SK-N-SH (cell line): ENCODE results near the gene NTS. TPM values are rescaled to one million over a fixed set of nuclear protein-coding genes. Genes with fewer than 3 reads are reported as not detected.

Experiments used
- CTCF ChIA-PET: fragments of 300-600, 350-600 bp; formaldehyde crosslinking; extraction: SDS; loops from one replicate; lab custom pipeline; 2021; lab: Yijun Ruan, JAX
- POLR2A ChIA-PET: fragments of 350-600 bp; sonication (Branson Sonifier 250); formaldehyde crosslinking; extraction: SDS; loops from one replicate; lab custom pipeline; 2020; ENCODE audit warnings: antibody characterized with exemption, inconsistent platforms; lab: Yijun Ruan, JAX
- DNase-seq: peaks from one replicate; pipeline ENCODE4 v3.0.0; 2012
- H2AFZ ChIP-seq: fragments of 200-600 bp; sonication (generic); 2 replicates; pipeline ENCODE4 v1.8.1; 2016; ENCODE audit warnings: antibody characterized with exemption, mild to moderate bottlenecking, low read depth
- H3F3A ChIP-seq: fragments of 200-600 bp; sonication (generic); replicated peaks from 2 replicates; pipeline ENCODE3; 2016; ENCODE audit warnings: antibody characterized with exemption, mild to moderate bottlenecking; ENCODE audit not compliant: insufficient read depth
- H3K27ac ChIP-seq, 2 experiments: fragments of 200-500 bp in 1 of 2; fragments of 200-600 bp in 1 of 2; sonication (Bioruptor generic) in 1 of 2; sonication (generic), shearing (Covaris generic) in 1 of 2; 2 replicates each; pipeline versions ENCODE4 v1.5.1 to v1.6.1; 2014 to 2016; ENCODE audit warnings: low read depth in 2 of 2, inconsistent platforms in 1 of 2, low read length in 1 of 2, mild to moderate bottlenecking in 1 of 2, mixed read lengths in 1 of 2
- H3K27me3 ChIP-seq: fragments of 200-600 bp; sonication (generic), shearing (Covaris generic); 2 replicates; pipeline ENCODE4 v1.6.1; 2016; ENCODE audit warnings: mixed run types; ENCODE audit not compliant: insufficient read depth
- H3K36me3 ChIP-seq, 2 experiments: fragments of 200-500 bp in 1 of 2; fragments of 200-600 bp in 1 of 2; sonication (Bioruptor generic) in 1 of 2; sonication (generic) in 1 of 2; replicated peaks in 1 of 2; 2 replicates each; pipeline versions ENCODE3 to v1.5.1; 2014 to 2016; ENCODE audit warnings: low read length in 1 of 2, mild to moderate bottlenecking in 1 of 2; ENCODE audit not compliant: insufficient read depth in 2 of 2, control insufficient read depth in 1 of 2
- H3K4me1 ChIP-seq, 2 experiments: fragments of 200-500 bp in 1 of 2; fragments of 200-600 bp in 1 of 2; sonication (Bioruptor generic) in 1 of 2; sonication (generic), shearing (Covaris generic) in 1 of 2; 2 replicates each; pipeline versions ENCODE4 v1.5.1 to v1.6.1; 2014 to 2016; ENCODE audit warnings: low read depth in 1 of 2, low read length in 1 of 2, mixed run types in 1 of 2; ENCODE audit not compliant: insufficient read depth in 2 of 2, control insufficient read depth in 1 of 2
- H3K4me2 ChIP-seq: fragments of 200-600 bp; sonication (generic), shearing (Covaris generic); 2 replicates; pipeline ENCODE4 v1.6.1; 2017; ENCODE audit warnings: mixed run types
- H3K4me3 ChIP-seq, 2 experiments: fragments of 200-500 bp in 1 of 2; fragments of 200-600 bp in 1 of 2; sonication (Bioruptor generic) in 1 of 2; sonication (generic), shearing (Covaris generic) in 1 of 2; 2 replicates each; pipeline versions ENCODE4 v1.5.1 to v1.8.1; 2014 to 2016; ENCODE audit warnings: low read depth in 2 of 2, inconsistent platforms in 1 of 2, low read length in 1 of 2, mild to moderate bottlenecking in 1 of 2, mixed read lengths in 1 of 2, moderate library complexity in 1 of 2
- H3K79me2 ChIP-seq: fragments of 200-600 bp; sonication (generic); 2 replicates; pipeline ENCODE4 v1.8.1; 2017; ENCODE audit warnings: mild to moderate bottlenecking; ENCODE audit not compliant: insufficient read depth
- H3K9ac ChIP-seq: fragments of 200-600 bp; sonication (generic); 2 replicates; pipeline ENCODE4 v1.6.1; 2017; ENCODE audit warnings: mixed run types
- H3K9me2 ChIP-seq: fragments of 200-600 bp; sonication (generic); 2 replicates; pipeline ENCODE4 v1.6.1; 2017; ENCODE audit warnings: mixed run types
- H3K9me3 ChIP-seq: fragments of 200-600 bp; sonication (generic); 2 replicates; pipeline ENCODE4 v1.6.1; 2017; ENCODE audit warnings: mixed run types, mild to moderate bottlenecking, moderate library complexity
- H4K20me1 ChIP-seq: fragments of 200-600 bp; sonication (generic); 2 replicates; pipeline ENCODE4 v1.6.1; 2017; ENCODE audit warnings: mild to moderate bottlenecking, mixed run types; ENCODE audit not compliant: insufficient read depth
- ELF1 ChIP-seq: IDR thresholded peaks from 2 replicates; pipeline ENCODE4 v1.4.0; 2012
- EP300 ChIP-seq, 2 experiments: IDR thresholded peaks; 2 replicates each; pipeline versions ENCODE4 v1.4.0 to v1.6.1; 2012; ENCODE audit warnings: borderline replicate concordance in 1 of 2, low read depth in 1 of 2, low read length in 1 of 2
- EZH2phosphoT487 ChIP-seq: fragments of 200-600 bp; sonication (generic); IDR thresholded peaks from 2 replicates; pipeline ENCODE4 v1.6.1; 2017; ENCODE audit warnings: low read depth, mixed run types, mild to moderate bottlenecking, antibody characterized with exemption, moderate library complexity, borderline replicate concordance
- FOSL2 ChIP-seq: IDR thresholded peaks from 2 replicates; pipeline ENCODE4 v1.4.0; 2012; ENCODE audit warnings: low read depth, mild to moderate bottlenecking, moderate library complexity, borderline replicate concordance
- FOXJ3 ChIP-seq: sonication (generic); formaldehyde crosslinking; IDR thresholded peaks from 2 replicates; pipeline ENCODE4 v1.5.1; 2020; ENCODE audit warnings: mild to moderate bottlenecking, missing genetic modification reagents
- FOXM1 ChIP-seq: IDR thresholded peaks from 2 replicates; pipeline ENCODE4 v1.4.0; 2012; ENCODE audit warnings: low read depth, mild to moderate bottlenecking
- GATA2 ChIP-seq: sonication (generic); formaldehyde crosslinking; IDR thresholded peaks from 2 replicates; pipeline ENCODE4 v1.5.0; 2020; ENCODE audit warnings: mild to moderate bottlenecking, missing genetic modification reagents
- JUND ChIP-seq: IDR thresholded peaks from 2 replicates; pipeline ENCODE4 v1.4.0; 2012
- MEF2A ChIP-seq: IDR thresholded peaks from 2 replicates; pipeline ENCODE4 v1.4.0; 2012; ENCODE audit warnings: low read depth, borderline replicate concordance
- MXI1 ChIP-seq: IDR thresholded peaks from 2 replicates; pipeline ENCODE4 v1.6.1; 2012; ENCODE audit warnings: mild to moderate bottlenecking, low read depth, low read length, improper control_type of control experiment
- NFIC ChIP-seq: IDR thresholded peaks from 2 replicates; pipeline ENCODE4 v1.4.0; 2012; ENCODE audit warnings: borderline replicate concordance
- RXRA ChIP-seq: IDR thresholded peaks from 2 replicates; pipeline ENCODE4 v1.4.0; 2012; ENCODE audit warnings: low read depth, mild to moderate bottlenecking, borderline replicate concordance
- TCF12 ChIP-seq: IDR thresholded peaks from 2 replicates; pipeline ENCODE4 v1.4.0; 2012
- TEAD4 ChIP-seq: IDR thresholded peaks from 2 replicates; pipeline ENCODE4 v1.4.0; 2012; ENCODE audit warnings: mild to moderate bottlenecking, borderline replicate concordance; ENCODE audit not compliant: insufficient read depth
- WGBS: methylation state at CpG from one replicate; pipeline ENCODE4 v1.1.6; 2017; ENCODE audit warnings: low lambda C conversion rate; 5-methylcytosine and 5-hydroxymethylcytosine counted together
- polyA plus RNA-seq, 3 experiments: library from polyadenylated mRNA; depleted of rRNA; stranded (reverse); fragments of >200 nt; gene quantifications; 2 replicates each; pipeline ENCODE4 v1.2.3, GENCODE V29; 2012
- TF ChIP-seq, protein P1 (sequence below): fragments of 200-600 bp; sonication (generic); IDR thresholded peaks from 2 replicates; pipeline ENCODE4 v1.6.1; 2017; ENCODE audit warnings: antibody characterized with exemption, mild to moderate bottlenecking, moderate library complexity
- TF ChIP-seq, protein P2 (sequence below): fragments of 150-350 bp; IDR thresholded peaks from 2 replicates; pipeline ENCODE4 v1.6.1; 2016; ENCODE audit warnings: mild to moderate bottlenecking, low read depth, low read length
- TF ChIP-seq, protein P3 (sequence below): fragments of 150-350 bp; IDR thresholded peaks from 2 replicates; pipeline ENCODE4 v1.6.1; 2017; ENCODE audit warnings: antibody characterized with exemption, low read length, low read depth, borderline replicate concordance
- TF ChIP-seq, protein P4 (sequence below): IDR thresholded peaks from 2 replicates; pipeline ENCODE4 v1.6.1; 2012; ENCODE audit warnings: mild to moderate bottlenecking, low read depth, low read length, moderate library complexity

NTS gene
- polyA plus RNA-seq, 1 of the 3 experiments (the other 2 are of a cell fraction): 31.2 TPM

DNA sequence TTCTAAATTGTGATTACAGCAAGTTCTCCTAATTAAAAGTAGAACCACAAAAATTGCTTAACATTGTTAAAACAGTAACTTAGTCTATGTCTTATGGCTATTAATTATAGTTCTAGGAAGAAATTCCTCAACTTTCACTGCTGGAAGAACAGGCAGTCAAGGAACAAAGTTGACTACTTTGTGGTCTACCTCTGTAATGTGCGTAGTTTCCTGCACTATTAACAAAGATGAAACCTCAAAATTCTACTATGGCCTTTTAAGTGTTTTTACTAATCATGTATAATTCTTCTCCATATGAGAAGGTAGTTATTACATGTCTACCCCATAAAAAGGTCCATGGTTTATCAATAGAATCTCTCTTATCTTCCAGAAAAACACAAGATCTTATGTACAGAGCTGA lies 45.5 kb upstream of the NTS start:
- Histone ChIP-seq H2AFZ (peak overlapping the region; percentile 4; the same call in 1 of the 2 replicates), H3K79me2 (no peaks in the 10 kb centered on the region), H3K9ac (no peak overlapping the region), H3K36me3 (no peaks in the 10 kb centered on the region), H3K9me2 (no peaks in the 10 kb centered on the region), H3K27ac (no peak overlapping the region), H3K4me3 (no peak overlapping the region), H3K9me3 (no peaks in the 10 kb centered on the region), H4K20me1 (no peaks in the 10 kb centered on the region), H3K4me2 (no peak overlapping the region), H3K4me1 (no peaks in the 10 kb centered on the region; a peak in 2 of 4 replicates), H3K27me3 (no peaks in the 10 kb centered on the region), H3F3A (peaks cover 8% of the 10 kb centered on the region)
- DNase-seq: no peak
- WGBS: 73% methylated on average over 1 of the region's 1 CpG
- ChIA-PET POLR2A (no interaction called here), CTCF (no interaction called here)
- TF ChIP-seq NFIC: no peak
- TF ChIP-seq MXI1: no peak
- TF ChIP-seq, protein P1, sequence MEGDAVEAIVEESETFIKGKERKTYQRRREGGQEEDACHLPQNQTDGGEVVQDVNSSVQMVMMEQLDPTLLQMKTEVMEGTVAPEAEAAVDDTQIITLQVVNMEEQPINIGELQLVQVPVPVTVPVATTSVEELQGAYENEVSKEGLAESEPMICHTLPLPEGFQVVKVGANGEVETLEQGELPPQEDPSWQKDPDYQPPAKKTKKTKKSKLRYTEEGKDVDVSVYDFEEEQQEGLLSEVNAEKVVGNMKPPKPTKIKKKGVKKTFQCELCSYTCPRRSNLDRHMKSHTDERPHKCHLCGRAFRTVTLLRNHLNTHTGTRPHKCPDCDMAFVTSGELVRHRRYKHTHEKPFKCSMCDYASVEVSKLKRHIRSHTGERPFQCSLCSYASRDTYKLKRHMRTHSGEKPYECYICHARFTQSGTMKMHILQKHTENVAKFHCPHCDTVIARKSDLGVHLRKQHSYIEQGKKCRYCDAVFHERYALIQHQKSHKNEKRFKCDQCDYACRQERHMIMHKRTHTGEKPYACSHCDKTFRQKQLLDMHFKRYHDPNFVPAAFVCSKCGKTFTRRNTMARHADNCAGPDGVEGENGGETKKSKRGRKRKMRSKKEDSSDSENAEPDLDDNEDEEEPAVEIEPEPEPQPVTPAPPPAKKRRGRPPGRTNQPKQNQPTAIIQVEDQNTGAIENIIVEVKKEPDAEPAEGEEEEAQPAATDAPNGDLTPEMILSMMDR: no peak
- no peak for TF ChIP-seq TEAD4
- TF ChIP-seq, protein P2, sequence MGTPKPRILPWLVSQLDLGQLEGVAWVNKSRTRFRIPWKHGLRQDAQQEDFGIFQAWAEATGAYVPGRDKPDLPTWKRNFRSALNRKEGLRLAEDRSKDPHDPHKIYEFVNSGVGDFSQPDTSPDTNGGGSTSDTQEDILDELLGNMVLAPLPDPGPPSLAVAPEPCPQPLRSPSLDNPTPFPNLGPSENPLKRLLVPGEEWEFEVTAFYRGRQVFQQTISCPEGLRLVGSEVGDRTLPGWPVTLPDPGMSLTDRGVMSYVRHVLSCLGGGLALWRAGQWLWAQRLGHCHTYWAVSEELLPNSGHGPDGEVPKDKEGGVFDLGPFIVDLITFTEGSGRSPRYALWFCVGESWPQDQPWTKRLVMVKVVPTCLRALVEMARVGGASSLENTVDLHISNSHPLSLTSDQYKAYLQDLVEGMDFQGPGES: no peak
- no peak for TF ChIP-seq GATA2 (CRISPR knock-in tag)
- no peak for TF ChIP-seq ELF1
- no peak for TF ChIP-seq FOXJ3 (CRISPR knock-in tag)
- TF ChIP-seq JUND: no peak
- TF ChIP-seq FOXM1: no peak
- TF ChIP-seq EP300 (IDR thresholded peaks at IDR 0.05; ENCODE audit: borderline replicate concordance in 1 of 2, low read depth in 1 of 2, low read length in 1 of 2): no peak
- TF ChIP-seq, protein P3, sequence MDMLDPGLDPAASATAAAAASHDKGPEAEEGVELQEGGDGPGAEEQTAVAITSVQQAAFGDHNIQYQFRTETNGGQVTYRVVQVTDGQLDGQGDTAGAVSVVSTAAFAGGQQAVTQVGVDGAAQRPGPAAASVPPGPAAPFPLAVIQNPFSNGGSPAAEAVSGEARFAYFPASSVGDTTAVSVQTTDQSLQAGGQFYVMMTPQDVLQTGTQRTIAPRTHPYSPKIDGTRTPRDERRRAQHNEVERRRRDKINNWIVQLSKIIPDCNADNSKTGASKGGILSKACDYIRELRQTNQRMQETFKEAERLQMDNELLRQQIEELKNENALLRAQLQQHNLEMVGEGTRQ: no peak
- no peak for TF ChIP-seq EZH2phosphoT487
- no peak for TF ChIP-seq TCF12
- TF ChIP-seq MEF2A: no peak

DNA sequence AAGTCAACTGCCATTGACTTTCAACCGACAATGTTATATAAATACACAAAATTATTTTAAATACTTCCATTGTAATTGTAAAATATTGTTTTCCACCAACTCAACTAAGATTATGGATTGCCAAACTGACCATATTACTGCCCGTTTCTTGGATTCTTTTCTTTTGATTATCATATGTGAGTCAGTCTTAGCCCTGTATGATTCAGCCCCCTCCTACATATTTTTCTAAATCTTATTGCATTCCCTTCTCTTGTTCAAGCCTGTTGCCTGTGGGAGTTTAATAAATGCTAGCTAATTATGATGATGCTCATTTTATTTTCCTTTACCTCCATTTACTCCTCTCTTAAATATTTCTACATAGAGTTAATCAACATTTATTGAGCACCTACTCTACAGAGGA lies 44.7 kb upstream of the NTS start:
- Histone ChIP-seq H3F3A (peaks cover under 1% of the 10 kb centered on the region), H2AFZ (no peak overlapping the region), H3K9me2 (no peaks in the 10 kb centered on the region), H3K4me1 (no peaks in the 10 kb centered on the region; a peak in 2 of 4 replicates), H3K9me3 (no peaks in the 10 kb centered on the region), H3K27ac (peak overlapping the region in 1 of 2 experiments; percentile 15; a peak in 1 of 4 replicates), H3K9ac (no peak overlapping the region), H3K36me3 (no peaks in the 10 kb centered on the region), H3K79me2 (no peaks in the 10 kb centered on the region), H4K20me1 (no peaks in the 10 kb centered on the region), H3K27me3 (no peaks in the 10 kb centered on the region), H3K4me3 (no peak overlapping the region), H3K4me2 (no peak overlapping the region)
- no peak for DNase-seq
- WGBS: 41% methylated on average over 2 of the region's 2 CpGs
- POLR2A ChIA-PET: no interaction called here
- TF ChIP-seq EP300 (IDR thresholded peaks at IDR 0.05; ENCODE audit: borderline replicate concordance in 1 of 2, low read depth in 1 of 2, low read length in 1 of 2) (0 out of 4 replicates have a peak, but pooled peaks of 1 of the 2 experiments have one; percentile 9), GATA2 (CRISPR knock-in tag) (no peak), RXRA (no peak), ELF1 (no peak), JUND (peak; percentile 15; the same call in 1 of the 2 replicates), FOSL2 (peak; percentile 40; the same call in 1 of the 2 replicates)
- TF ChIP-seq, protein P4, sequence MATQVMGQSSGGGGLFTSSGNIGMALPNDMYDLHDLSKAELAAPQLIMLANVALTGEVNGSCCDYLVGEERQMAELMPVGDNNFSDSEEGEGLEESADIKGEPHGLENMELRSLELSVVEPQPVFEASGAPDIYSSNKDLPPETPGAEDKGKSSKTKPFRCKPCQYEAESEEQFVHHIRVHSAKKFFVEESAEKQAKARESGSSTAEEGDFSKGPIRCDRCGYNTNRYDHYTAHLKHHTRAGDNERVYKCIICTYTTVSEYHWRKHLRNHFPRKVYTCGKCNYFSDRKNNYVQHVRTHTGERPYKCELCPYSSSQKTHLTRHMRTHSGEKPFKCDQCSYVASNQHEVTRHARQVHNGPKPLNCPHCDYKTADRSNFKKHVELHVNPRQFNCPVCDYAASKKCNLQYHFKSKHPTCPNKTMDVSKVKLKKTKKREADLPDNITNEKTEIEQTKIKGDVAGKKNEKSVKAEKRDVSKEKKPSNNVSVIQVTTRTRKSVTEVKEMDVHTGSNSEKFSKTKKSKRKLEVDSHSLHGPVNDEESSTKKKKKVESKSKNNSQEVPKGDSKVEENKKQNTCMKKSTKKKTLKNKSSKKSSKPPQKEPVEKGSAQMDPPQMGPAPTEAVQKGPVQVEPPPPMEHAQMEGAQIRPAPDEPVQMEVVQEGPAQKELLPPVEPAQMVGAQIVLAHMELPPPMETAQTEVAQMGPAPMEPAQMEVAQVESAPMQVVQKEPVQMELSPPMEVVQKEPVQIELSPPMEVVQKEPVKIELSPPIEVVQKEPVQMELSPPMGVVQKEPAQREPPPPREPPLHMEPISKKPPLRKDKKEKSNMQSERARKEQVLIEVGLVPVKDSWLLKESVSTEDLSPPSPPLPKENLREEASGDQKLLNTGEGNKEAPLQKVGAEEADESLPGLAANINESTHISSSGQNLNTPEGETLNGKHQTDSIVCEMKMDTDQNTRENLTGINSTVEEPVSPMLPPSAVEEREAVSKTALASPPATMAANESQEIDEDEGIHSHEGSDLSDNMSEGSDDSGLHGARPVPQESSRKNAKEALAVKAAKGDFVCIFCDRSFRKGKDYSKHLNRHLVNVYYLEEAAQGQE: no peak
- CTCF ChIA-PET: no interaction called here
